Endothelial cell of umbilical vein (primary cell): ENCODE results near the gene DSG3.

Experiments
- CTCF ChIP-seq, 2 donors: IDR thresholded peaks; 1 replicate in 1 of 2; 2 replicates in 1 of 2; pipeline ENCODE4 v1.5.1; 2011; ENCODE audit warnings: low read length in 2 of 2, mild to moderate bottlenecking in 2 of 2, moderate library complexity in 2 of 2, control low read depth in 1 of 2, inconsistent platforms in 1 of 2, low read depth in 1 of 2; ENCODE audit not compliant: insufficient read depth in 1 of 2; ENCODE audit errors: extremely low read depth in 1 of 2
- EZH2 ChIP-seq: IDR thresholded peaks from 2 replicates; pipeline ENCODE4 v1.6.1; 2012; ENCODE audit warnings: borderline replicate concordance, low read depth, mild to moderate bottlenecking, moderate library complexity, low read length, inconsistent platforms; ENCODE audit not compliant: severe bottlenecking
- FOS ChIP-seq: IDR thresholded peaks from 2 replicates; pipeline ENCODE4 v1.6.1; 2011; ENCODE audit warnings: mild to moderate bottlenecking, low read length, moderate library complexity, borderline replicate concordance; ENCODE audit not compliant: insufficient read depth
- GATA2 ChIP-seq: IDR thresholded peaks from 2 replicates; pipeline ENCODE4 v1.7.0; 2011; ENCODE audit warnings: low read depth, mild to moderate bottlenecking, moderate library complexity, mixed read lengths, low read length; ENCODE audit not compliant: insufficient read length, insufficient read depth
- MAX ChIP-seq: IDR thresholded peaks from 2 replicates; pipeline ENCODE4 v1.6.1; 2011; ENCODE audit not compliant: insufficient read depth, insufficient read length
- POLR2A ChIP-seq: IDR thresholded peaks from 2 replicates; pipeline ENCODE4 v1.6.1; 2012; ENCODE audit warnings: low read depth, mild to moderate bottlenecking, control low read depth, low read length
- POLR2AphosphoS5 ChIP-seq: IDR thresholded peaks from 2 replicates; pipeline ENCODE4 v1.6.1; 2012; ENCODE audit warnings: low read depth, mild to moderate bottlenecking, control low read depth, low read length, moderate library complexity; ENCODE audit not compliant: insufficient read depth

GRCh38 chr18:31526374-31526773 is 78.8 kb downstream of the DSG3 start:
- TF ChIP-seq CTCF (IDR thresholded peaks at IDR 0.05; ENCODE audit: extremely low read depth in 1 of 2, insufficient read depth in 1 of 2, low read depth in 1 of 2, low read length in 2 of 2) (no peak), POLR2AphosphoS5 (no peak), EZH2 (no peak), POLR2A (no peak), FOS (no peak), MAX (no peak), GATA2 (no peak)
